GM06990 (cell line): ENCODE data around the gene LRFN2.

Experiments
- DNase-seq: peaks from one replicate; pipeline ENCODE4 v3.0.0-alpha.2; 2011; ENCODE audit not compliant: insufficient read length; ENCODE audit errors: extremely low read depth
- H3K27me3 ChIP-seq: replicated peaks from 2 replicates; pipeline ENCODE4 v1.6.0; 2011; ENCODE audit warnings: low read length; ENCODE audit not compliant: control insufficient read depth, insufficient read depth
- H3K36me3 ChIP-seq: 2 replicates; pipeline ENCODE4 v1.5.1; 2011; ENCODE audit warnings: low read length; ENCODE audit not compliant: control insufficient read depth, insufficient read depth
- H3K4me3 ChIP-seq: replicated peaks from 2 replicates; pipeline ENCODE4 v1.5.1; 2011; ENCODE audit warnings: low read depth, mild to moderate bottlenecking, control low read depth, low read length
- TF ChIP-seq, protein P1 (sequence below): IDR thresholded peaks from 2 replicates; pipeline ENCODE4 v1.5.1; 2011; ENCODE audit warnings: low read length, control low read depth, mild to moderate bottlenecking, inconsistent platforms; ENCODE audit not compliant: insufficient read depth, poor library complexity, severe bottlenecking

The LRFN2 gene

DNA sequence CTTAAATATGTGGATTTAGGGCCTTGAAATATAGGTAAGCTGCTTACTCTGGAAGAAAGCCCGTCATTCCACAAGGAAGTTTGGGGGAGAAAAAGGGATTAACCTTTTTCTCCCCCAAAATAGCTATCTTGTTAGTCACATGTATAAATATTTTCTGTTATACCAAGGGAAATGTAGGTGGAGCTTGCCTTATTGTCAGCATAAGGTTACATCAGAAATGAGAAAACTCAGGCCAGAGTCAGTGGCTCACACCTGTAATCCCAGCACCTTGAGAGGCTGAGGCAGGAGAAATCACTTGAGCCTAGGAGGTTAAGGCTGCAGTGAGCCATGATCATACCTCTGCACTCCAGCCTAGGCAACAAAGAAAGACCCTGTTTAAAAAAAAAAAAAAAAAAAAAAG is 129.9 kb downstream of the LRFN2 start:
- H3K36me3 ChIP-seq, result no peaks in the 10 kb centered on the region
- no peak for DNase-seq
- H3K4me3 ChIP-seq, result no peak overlapping the region
- no peaks in the 10 kb centered on the region for H3K27me3 ChIP-seq
- TF ChIP-seq, protein P1, sequence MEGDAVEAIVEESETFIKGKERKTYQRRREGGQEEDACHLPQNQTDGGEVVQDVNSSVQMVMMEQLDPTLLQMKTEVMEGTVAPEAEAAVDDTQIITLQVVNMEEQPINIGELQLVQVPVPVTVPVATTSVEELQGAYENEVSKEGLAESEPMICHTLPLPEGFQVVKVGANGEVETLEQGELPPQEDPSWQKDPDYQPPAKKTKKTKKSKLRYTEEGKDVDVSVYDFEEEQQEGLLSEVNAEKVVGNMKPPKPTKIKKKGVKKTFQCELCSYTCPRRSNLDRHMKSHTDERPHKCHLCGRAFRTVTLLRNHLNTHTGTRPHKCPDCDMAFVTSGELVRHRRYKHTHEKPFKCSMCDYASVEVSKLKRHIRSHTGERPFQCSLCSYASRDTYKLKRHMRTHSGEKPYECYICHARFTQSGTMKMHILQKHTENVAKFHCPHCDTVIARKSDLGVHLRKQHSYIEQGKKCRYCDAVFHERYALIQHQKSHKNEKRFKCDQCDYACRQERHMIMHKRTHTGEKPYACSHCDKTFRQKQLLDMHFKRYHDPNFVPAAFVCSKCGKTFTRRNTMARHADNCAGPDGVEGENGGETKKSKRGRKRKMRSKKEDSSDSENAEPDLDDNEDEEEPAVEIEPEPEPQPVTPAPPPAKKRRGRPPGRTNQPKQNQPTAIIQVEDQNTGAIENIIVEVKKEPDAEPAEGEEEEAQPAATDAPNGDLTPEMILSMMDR, result no peak

DNA sequence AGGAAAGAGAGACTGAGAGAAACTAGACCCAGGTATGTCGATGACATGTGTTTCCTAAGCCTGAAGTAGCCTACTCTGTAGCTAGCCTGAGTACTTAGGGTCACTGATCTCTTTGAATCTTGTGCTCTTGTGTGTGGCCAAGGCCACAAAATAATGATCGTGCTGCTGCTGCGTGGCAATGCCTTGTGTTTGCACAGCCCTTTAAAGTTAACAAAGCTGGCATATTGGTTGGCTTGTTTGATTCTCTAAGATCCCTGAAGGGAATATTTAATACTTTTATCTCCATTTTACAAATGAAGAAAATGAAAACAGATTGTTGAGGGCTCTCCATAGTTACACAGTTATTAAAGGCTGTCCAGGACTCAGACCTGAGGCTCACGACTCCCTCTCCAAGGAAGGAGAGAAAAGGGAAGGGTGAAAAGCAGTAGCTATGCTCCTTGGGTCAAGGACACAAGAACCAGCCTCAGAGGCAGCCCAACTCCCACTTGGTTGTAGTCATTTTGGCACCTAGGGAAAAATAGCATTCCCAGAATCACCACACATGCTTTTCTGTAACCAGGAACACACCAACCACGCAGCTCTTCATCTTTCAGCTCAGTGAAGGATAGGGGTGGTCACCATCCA is 130.7 kb downstream of the LRFN2 start:
- Histone ChIP-seq H3K36me3 (no peaks in the 10 kb centered on the region), H3K27me3 (no peaks in the 10 kb centered on the region), H3K4me3 (no peak overlapping the region)
- no peak for DNase-seq
- TF ChIP-seq, protein P1, result no peak

DNA sequence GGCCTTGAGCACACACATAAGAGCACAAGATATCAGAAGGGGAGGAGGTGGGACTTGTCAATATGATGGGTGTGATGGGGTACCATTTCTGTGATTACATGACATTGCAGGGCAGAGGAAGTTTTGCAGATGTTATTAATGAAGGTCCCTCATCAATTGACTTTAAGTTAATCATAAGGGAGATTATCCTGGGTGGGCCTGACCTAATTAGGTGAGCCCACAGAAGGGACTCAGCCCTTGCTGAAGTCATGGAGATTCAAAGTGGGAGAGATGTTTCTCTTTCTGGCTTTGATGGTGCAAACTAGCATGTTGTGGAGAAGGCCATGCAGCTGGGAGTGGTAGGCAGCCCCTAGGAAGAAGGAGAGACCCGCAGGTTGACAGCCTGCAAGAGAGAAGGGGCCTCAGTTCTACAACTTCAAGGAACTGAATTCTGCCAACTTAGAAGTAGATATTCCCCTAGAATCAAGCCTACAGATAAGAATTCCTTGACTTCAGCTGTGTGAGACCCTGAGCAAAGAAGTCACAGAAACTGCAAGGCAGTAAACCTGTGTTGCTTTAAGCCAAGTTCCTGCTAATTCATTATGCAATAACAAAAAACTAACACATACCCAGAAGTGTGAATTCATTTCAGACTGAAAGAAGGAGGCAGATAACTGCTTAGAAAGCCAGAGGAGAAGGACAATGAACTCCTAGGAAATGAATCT is 131.3 kb downstream of the LRFN2 start:
- H3K27me3 ChIP-seq, result no peaks in the 10 kb centered on the region
- TF ChIP-seq, protein P1, result no peak
- H3K4me3 ChIP-seq, result no peak overlapping the region
- no peaks in the 10 kb centered on the region for H3K36me3 ChIP-seq
- no peak for DNase-seq

DNA sequence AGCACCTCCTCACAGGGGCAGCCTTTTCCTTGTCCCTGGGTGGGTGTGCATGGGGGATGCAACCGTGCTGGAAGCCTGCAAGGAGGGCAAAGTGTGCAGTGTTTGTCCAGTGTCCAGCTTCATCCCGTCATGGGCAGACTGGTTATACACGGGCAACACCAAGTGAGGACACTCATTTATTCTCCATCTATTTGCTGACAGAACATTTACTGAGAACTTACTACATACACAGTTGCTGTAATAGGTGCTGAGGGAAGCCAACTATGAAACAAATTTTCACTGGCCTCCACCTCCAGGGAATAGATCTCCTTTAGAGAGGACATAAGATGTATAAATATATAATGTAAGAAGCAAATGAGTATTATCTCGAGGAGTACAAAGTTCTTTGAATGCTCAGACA is 136.7 kb downstream of the LRFN2 start:
- H3K4me3 ChIP-seq, result no peak overlapping the region
- TF ChIP-seq, protein P1, result no peak
- no peak for DNase-seq
- H3K36me3 ChIP-seq, result no peaks in the 10 kb centered on the region
- peaks cover 1% of the 10 kb centered on the region for H3K27me3 ChIP-seq

DNA sequence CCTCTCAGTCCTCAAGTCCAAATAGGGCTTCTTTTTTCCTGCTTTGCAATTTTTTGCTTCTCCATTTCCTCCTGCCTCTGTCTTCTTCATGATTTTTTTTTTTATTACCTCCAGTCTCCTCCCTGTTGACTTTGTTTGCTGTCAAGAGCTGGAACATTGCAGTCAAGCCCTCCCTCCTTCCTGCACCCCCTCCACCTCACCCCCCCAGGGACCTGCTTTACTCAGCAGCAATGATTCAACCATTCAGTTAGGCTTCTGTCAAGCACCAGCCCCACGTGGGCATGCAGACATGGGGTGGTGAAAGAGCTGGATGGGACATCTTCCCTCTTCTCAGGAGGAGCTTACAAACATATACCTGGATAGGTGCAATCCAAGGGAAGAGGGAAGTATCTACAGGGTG is 142.4 kb downstream of the LRFN2 start:
- Histone ChIP-seq H3K36me3 (no peaks in the 10 kb centered on the region), H3K4me3 (no peak overlapping the region), H3K27me3 (peaks cover 1% of the 10 kb centered on the region)
- DNase-seq, result no peak
- TF ChIP-seq, protein P1, result no peak
